ENCODE results near the gene APELA.
"Not testable (repeated sequence)": the region's sequence is repeated elsewhere in the genome, so short reads cannot be mapped to it uniquely, and the experiment has no call there.

Gene APELA

GRCh38 chr4:164876700-164877324 lies at the start of gene APELA:
Gene APELA, plus strand, starts transcription at chr4:164877178. Its CDS starts 154 bp downstream, at chr4:164877332.
- DNase-seq (ENCODE audit: low read depth in 2 of 2), result no peak

GRCh38 chr4:164828955-164829354 lies 48.0 kb upstream of the APELA start:
- DNase-seq (ENCODE audit: low read depth in 2 of 2), result no peak

GRCh38 chr4:164846566-164846965 lies 30.4 kb upstream of the APELA start:
- no peak for DNase-seq (ENCODE audit: low read depth in 2 of 2)

- no peak for DNase-seq (ENCODE audit: low read depth in 2 of 2)
Observed at GRCh38 chr4:164847016-164847415, 30.0 kb upstream of the APELA start.

GRCh38 chr4:164847967-164848649 lies 28.9 kb upstream of the APELA start:
- DNase-seq (ENCODE audit: low read depth in 2 of 2), result no peak

- DNase-seq (ENCODE audit: low read depth in 2 of 2), result no peak
Observed at GRCh38 chr4:164856396-164856795, 20.6 kb upstream of the APELA start.

GRCh38 chr4:164866817-164867490 lies 10.0 kb upstream of the APELA start:
- no peak for DNase-seq (ENCODE audit: low read depth in 2 of 2)

- DNase-seq (ENCODE audit: low read depth in 2 of 2), result no peak
Observed at GRCh38 chr4:164871673-164872072, 5.3 kb upstream of the APELA start.

- no peak for DNase-seq (ENCODE audit: low read depth in 2 of 2)
Observed at GRCh38 chr4:164872481-164872880, 4.5 kb upstream of the APELA start.

GRCh38 chr4:164874789-164875188 lies 2.2 kb upstream of the APELA start:
- no peak for DNase-seq (ENCODE audit: low read depth in 2 of 2)

- DNase-seq (ENCODE audit: low read depth in 2 of 2), result no peak
Observed at GRCh38 chr4:164880489-164881262, 3.7 kb downstream of the APELA start.

GRCh38 chr4:164888096-164888715 lies 11.2 kb downstream of the APELA start:
- no peak for DNase-seq (ENCODE audit: low read depth in 2 of 2)

GRCh38 chr4:164890691-164891090 lies 13.7 kb downstream of the APELA start:
- no peak for DNase-seq (ENCODE audit: low read depth in 2 of 2)

- no peak for DNase-seq (ENCODE audit: low read depth in 2 of 2)
Observed at GRCh38 chr4:164892018-164892417, 15.0 kb downstream of the APELA start.

GRCh38 chr4:164894702-164895101 lies 17.7 kb downstream of the APELA start:
- DNase-seq (ENCODE audit: low read depth in 2 of 2), result no peak

- DNase-seq (ENCODE audit: low read depth in 2 of 2), result no peak
Observed at GRCh38 chr4:164902608-164903007, 25.6 kb downstream of the APELA start.

GRCh38 chr4:164904336-164904735 lies 27.4 kb downstream of the APELA start:
- DNase-seq (ENCODE audit: low read depth in 2 of 2), result no peak

- no peak for DNase-seq (ENCODE audit: low read depth in 2 of 2)
Observed at GRCh38 chr4:164904941-164905340, 28.0 kb downstream of the APELA start.

- DNase-seq (ENCODE audit: low read depth in 2 of 2), result no peak
Observed at GRCh38 chr4:164906368-164906767, 29.4 kb downstream of the APELA start.

GRCh38 chr4:164913506-164913905 lies 36.5 kb downstream of the APELA start:
- not testable (repeated sequence) for DNase-seq (ENCODE audit: low read depth in 2 of 2)

- DNase-seq (ENCODE audit: low read depth in 2 of 2), result no peak
Observed at GRCh38 chr4:164918956-164919355, 42.0 kb downstream of the APELA start.

Data from activated CD8-positive, alpha-beta memory T cell treated with anti-CD3 and anti-CD28 coated beads for 4 hours (primary cell).